Measurements from ENCODE around the gene TCF3.

The TCF3 gene

DNA sequence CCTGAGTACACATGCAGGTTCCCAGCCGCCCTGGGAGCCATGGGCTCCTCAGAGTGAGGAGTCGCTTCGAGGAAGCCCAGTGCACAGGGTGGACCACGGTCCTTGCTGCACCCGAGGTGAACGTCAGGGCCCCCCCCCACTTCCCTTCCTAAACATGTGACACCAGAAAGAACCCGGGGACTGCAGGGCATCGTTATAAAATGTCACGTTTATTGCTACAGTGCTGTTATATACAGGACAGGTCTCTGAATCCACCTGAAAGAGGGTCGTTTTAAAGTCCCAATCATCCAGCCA is 43.4 kb downstream of the TCF3 start:
- Histone ChIP-seq H2AFZ (ENCODE audit: low read length) (no peak overlapping the region), H3K36me3 (replicated peaks in 1 of 2; ENCODE audit: control insufficient read depth in 2 of 2, insufficient read depth in 2 of 2, low read length in 2 of 2) (peaks cover 39 to 51% of the 10 kb centered on the region in 2 donors), H2BK5ac (ENCODE audit: low read length) (no peak overlapping the region), H2BK120ac (ENCODE audit: low read depth, low read length) (no peak overlapping the region), H3K9ac (ENCODE audit: low read depth, low read length, poor library complexity) (no peak overlapping the region), H3K4me3 (ENCODE audit: low read length in 2 of 2) (no peak overlapping the region), H3K79me1 (ENCODE audit: low read depth, low read length) (peaks cover 15% of the 10 kb centered on the region), H3K27ac (replicated peaks; ENCODE audit: low read length) (no peak overlapping the region), H3K4me1 (ENCODE audit: control insufficient read depth in 2 of 2, insufficient read depth in 1 of 2, low read depth in 1 of 2, low read length in 2 of 2) (peaks cover 3 to 6% of the 10 kb centered on the region in 2 donors), H2AK5ac (ENCODE audit: low read depth, low read length) (no peak overlapping the region), H4K91ac (ENCODE audit: low read depth, low read length, poor library complexity) (no peak overlapping the region), H3K4ac (ENCODE audit: low read length) (no peak overlapping the region), H3K18ac (ENCODE audit: low read length) (no peak overlapping the region), H3K4me2 (ENCODE audit: insufficient read depth, low read length, poor library complexity, severe bottlenecking) (no peak overlapping the region), H4K8ac (ENCODE audit: low read depth, low read length) (no peak overlapping the region), H3K14ac (ENCODE audit: low read length) (no peak overlapping the region), H2BK15ac (ENCODE audit: low read length) (no peak overlapping the region), H3K23ac (ENCODE audit: low read depth, low read length, poor library complexity) (no peak overlapping the region), H3K27me3 (ENCODE audit: control insufficient read depth in 3 of 3, insufficient read depth in 3 of 3, low read depth in 1 of 3, low read length in 3 of 3) (no peaks in the 10 kb centered on the region), H3K9me3 (replicated peaks in 1 of 2; ENCODE audit: control insufficient read depth in 2 of 2, insufficient read depth in 1 of 2, low read depth in 1 of 2, low read length in 2 of 2) (no peaks in the 10 kb centered on the region), H2BK12ac (ENCODE audit: low read length) (no peak overlapping the region)
- WGBS, 2 donors (ENCODE audit: extremely low coverage in 2 of 2, insufficient read length in 2 of 2, insufficient replicate concordance in 1 of 2): no CpG with 5 or more reads among the region's 10 CpGs
- no peak for DNase-seq (ENCODE audit: low spot score)

DNA sequence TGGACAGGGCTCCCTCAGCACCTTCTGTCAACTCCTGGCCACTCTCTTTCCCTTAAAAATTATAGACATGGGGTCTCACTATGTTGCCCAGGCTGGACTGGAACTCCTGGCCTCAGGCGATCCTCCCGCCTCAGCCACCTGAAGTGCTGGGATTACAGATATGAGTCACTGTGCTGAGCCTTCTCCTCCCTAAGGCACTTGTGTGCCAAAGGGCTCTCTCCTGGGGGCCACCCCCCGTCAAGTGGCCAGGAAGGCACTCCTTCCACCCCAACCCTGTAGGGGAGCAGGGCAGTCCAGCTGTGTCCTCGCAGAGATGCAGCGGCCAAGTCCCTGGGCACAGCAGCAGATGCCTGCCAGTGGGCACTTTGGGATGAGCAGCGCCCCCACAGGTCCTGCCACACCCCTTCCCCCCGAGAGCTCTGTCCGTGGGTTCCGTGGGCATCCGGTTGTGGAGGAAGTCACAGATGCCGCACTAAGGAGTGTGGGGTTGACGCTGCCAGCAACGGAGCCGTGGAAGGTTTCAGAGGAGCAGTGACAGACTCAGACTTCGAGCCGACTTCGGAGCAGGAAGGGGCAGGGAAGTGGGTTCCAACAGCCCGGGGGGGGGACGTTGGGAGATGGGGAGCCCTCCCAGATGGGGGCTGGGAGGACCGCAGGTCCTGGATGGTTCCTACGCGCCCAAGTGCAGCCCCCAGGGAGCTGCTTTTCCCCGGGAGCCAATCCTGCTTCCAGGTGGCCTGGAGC is 43.9 kb downstream of the TCF3 start:
- Histone ChIP-seq H2AFZ (ENCODE audit: low read length) (no peak overlapping the region), H3K9me3 (replicated peaks in 1 of 2; ENCODE audit: control insufficient read depth in 2 of 2, insufficient read depth in 1 of 2, low read depth in 1 of 2, low read length in 2 of 2) (no peaks in the 10 kb centered on the region), H3K18ac (ENCODE audit: low read length) (no peak overlapping the region), H3K36me3 (replicated peaks in 1 of 2; ENCODE audit: control insufficient read depth in 2 of 2, insufficient read depth in 2 of 2, low read length in 2 of 2) (peaks cover 34 to 48% of the 10 kb centered on the region in 2 donors), H3K9ac (ENCODE audit: low read depth, low read length, poor library complexity) (peak overlapping the region; percentile 38), H3K23ac (ENCODE audit: low read depth, low read length, poor library complexity) (no peak overlapping the region), H3K14ac (ENCODE audit: low read length) (no peak overlapping the region), H4K8ac (ENCODE audit: low read depth, low read length) (no peak overlapping the region), H3K79me1 (ENCODE audit: low read depth, low read length) (peaks cover 11% of the 10 kb centered on the region), H3K27ac (replicated peaks; ENCODE audit: low read length) (no peak overlapping the region), H3K4ac (ENCODE audit: low read length) (no peak overlapping the region), H3K4me1 (ENCODE audit: control insufficient read depth in 2 of 2, insufficient read depth in 1 of 2, low read depth in 1 of 2, low read length in 2 of 2) (peaks cover 3 to 6% of the 10 kb centered on the region in 2 donors), H3K4me2 (ENCODE audit: insufficient read depth, low read length, poor library complexity, severe bottlenecking) (no peak overlapping the region), H2BK120ac (ENCODE audit: low read depth, low read length) (no peak overlapping the region), H4K91ac (ENCODE audit: low read depth, low read length, poor library complexity) (no peak overlapping the region), H2BK5ac (ENCODE audit: low read length) (no peak overlapping the region), H3K27me3 (ENCODE audit: control insufficient read depth in 3 of 3, insufficient read depth in 3 of 3, low read depth in 1 of 3, low read length in 3 of 3) (no peaks in the 10 kb centered on the region), H2BK15ac (ENCODE audit: low read length) (no peak overlapping the region), H2AK5ac (ENCODE audit: low read depth, low read length) (peak overlapping the region; percentile 61), H2BK12ac (ENCODE audit: low read length) (no peak overlapping the region), H3K4me3 (ENCODE audit: low read length in 2 of 2) (peak overlapping the region in 1 of 2 donors; percentile 6)
- no CpG with 5 or more reads among the region's 23 CpGs for WGBS, 2 donors (ENCODE audit: extremely low coverage in 2 of 2, insufficient read length in 2 of 2, insufficient replicate concordance in 1 of 2)
- no peak for DNase-seq (ENCODE audit: low spot score)

DNA sequence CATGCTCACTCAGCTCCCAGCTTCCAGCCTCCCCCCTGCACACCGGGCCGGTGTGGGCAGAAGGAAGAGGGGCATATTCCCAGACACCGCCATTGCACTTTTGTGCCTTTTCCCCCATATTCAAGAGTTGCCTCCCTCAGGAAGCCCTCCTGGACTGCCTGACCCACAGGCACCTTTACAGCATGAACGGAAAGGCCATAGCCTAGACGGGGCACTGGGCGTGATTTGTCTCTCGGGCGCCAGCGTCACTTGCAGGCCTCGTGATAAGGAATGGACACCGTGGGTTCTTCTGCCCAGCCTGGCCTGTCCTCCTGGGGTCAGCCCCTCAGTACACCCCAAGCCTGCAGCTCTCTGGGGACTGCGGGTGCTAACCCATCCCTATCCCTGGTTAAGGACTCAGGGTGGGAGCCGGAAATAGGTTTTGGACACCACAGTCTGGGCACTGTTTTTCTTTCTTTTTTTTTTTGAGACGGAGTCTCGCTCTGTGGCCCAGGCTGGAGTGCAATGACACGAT is 46.2 kb downstream of the TCF3 start:
- no peak overlapping the region for H4K91ac ChIP-seq (ENCODE audit: low read depth, low read length, poor library complexity)
- H2BK12ac ChIP-seq (ENCODE audit: low read length): no peak overlapping the region
- H3K4ac ChIP-seq (ENCODE audit: low read length): no peak overlapping the region
- peaks cover 9 to 10% of the 10 kb centered on the region in 2 donors for H3K4me1 ChIP-seq (ENCODE audit: control insufficient read depth in 2 of 2, insufficient read depth in 1 of 2, low read depth in 1 of 2, low read length in 2 of 2)
- no peak for DNase-seq (ENCODE audit: low spot score)
- peak overlapping the region; percentile 48 for H3K14ac ChIP-seq (ENCODE audit: low read length)
- WGBS, 2 donors (ENCODE audit: extremely low coverage in 2 of 2, insufficient read length in 2 of 2, insufficient replicate concordance in 1 of 2): no CpG with 5 or more reads among the region's 16 CpGs
- H3K18ac ChIP-seq (ENCODE audit: low read length): peak overlapping the region; percentile 69
- H3K4me2 ChIP-seq (ENCODE audit: insufficient read depth, low read length, poor library complexity, severe bottlenecking): peak overlapping the region; percentile 84
- H2AFZ ChIP-seq (ENCODE audit: low read length): peak overlapping the region; percentile 86
- H2AK5ac ChIP-seq (ENCODE audit: low read depth, low read length): peak overlapping the region; percentile 53
- no peaks in the 10 kb centered on the region for H3K27me3 ChIP-seq (ENCODE audit: control insufficient read depth in 3 of 3, insufficient read depth in 3 of 3, low read depth in 1 of 3, low read length in 3 of 3)
- H3K9me3 ChIP-seq (replicated peaks in 1 of 2; ENCODE audit: control insufficient read depth in 2 of 2, insufficient read depth in 1 of 2, low read depth in 1 of 2, low read length in 2 of 2): no peaks in the 10 kb centered on the region
- peak overlapping the region; percentile 79 for H3K27ac ChIP-seq (replicated peaks; ENCODE audit: low read length)
- peak overlapping the region; percentile 85 to 86 for H3K4me3 ChIP-seq (ENCODE audit: low read length in 2 of 2)
- H3K79me1 ChIP-seq (ENCODE audit: low read depth, low read length): peaks cover 8% of the 10 kb centered on the region
- peak overlapping the region; percentile 70 for H4K8ac ChIP-seq (ENCODE audit: low read depth, low read length)
- peak overlapping the region; percentile 82 for H3K9ac ChIP-seq (ENCODE audit: low read depth, low read length, poor library complexity)
- no peak overlapping the region for H2BK120ac ChIP-seq (ENCODE audit: low read depth, low read length)
- peaks cover 16 to 30% of the 10 kb centered on the region in 2 donors for H3K36me3 ChIP-seq (replicated peaks in 1 of 2; ENCODE audit: control insufficient read depth in 2 of 2, insufficient read depth in 2 of 2, low read length in 2 of 2)
- H2BK5ac ChIP-seq (ENCODE audit: low read length): peak overlapping the region; percentile 8
- H3K23ac ChIP-seq (ENCODE audit: low read depth, low read length, poor library complexity): peak overlapping the region; percentile 37
- peak overlapping the region; percentile 22 for H2BK15ac ChIP-seq (ENCODE audit: low read length)

DNA sequence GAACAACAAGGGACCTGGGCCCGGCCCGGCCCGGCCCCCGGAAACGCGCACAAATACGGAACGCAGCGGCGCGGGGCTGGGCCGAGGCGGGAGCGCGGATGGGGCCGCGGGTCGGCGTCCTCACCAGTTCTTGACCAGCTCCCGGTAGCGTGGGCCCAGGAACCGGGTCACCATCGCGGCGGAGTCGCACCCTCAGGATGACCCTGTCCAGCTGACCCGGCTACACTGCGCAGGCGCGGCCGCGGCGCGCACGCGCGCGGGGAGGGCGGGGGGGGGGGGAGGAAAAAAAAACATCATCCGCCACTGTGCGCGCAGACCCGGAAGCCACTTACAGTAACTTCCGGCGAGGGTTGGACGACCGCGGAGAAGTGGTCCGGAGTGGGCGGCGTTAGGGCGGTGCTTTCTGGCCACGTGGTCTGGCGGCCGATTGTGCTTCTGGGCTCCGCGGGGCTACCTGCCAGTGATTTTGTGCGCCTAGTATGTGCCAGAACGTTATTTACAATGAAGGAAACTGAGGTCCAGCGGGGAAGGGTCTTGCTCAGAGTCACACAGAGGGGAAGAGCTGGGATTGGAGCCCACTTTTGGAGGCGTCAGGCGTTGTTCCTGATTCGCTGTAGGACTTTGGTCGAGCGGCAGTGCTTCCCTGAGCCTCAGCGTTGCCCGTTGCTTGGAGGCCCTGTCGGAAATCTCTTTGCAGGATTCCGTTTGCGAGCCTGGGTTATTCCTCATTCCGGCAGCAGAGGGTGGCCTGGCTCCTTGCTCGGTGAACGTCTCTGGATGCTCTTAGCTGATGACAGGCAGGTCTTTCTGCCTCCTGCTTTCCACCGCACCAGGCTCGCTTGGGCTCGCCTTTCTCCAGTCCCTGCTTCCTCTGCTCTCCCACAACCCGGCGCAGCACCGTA is 46.9 kb downstream of the TCF3 start, which contains the start of gene UQCR11:
Gene UQCR11, minus strand, starts transcription at position 227 of the 902 bp plus-strand sequence. Its CDS starts 53 bp downstream, at position 174.
- Histone ChIP-seq H3K9me3 (replicated peaks in 1 of 2; ENCODE audit: control insufficient read depth in 2 of 2, insufficient read depth in 1 of 2, low read depth in 1 of 2, low read length in 2 of 2) (no peaks in the 10 kb centered on the region), H3K4ac (ENCODE audit: low read length) (peak within 1 kb of the TSS; percentile 37), H3K27me3 (ENCODE audit: control insufficient read depth in 3 of 3, insufficient read depth in 3 of 3, low read depth in 1 of 3, low read length in 3 of 3) (no peaks in the 10 kb centered on the region), H2BK12ac (ENCODE audit: low read length) (no peak within 1 kb of the TSS), H2BK15ac (ENCODE audit: low read length) (peak within 1 kb of the TSS; percentile 93), H3K4me1 (ENCODE audit: control insufficient read depth in 2 of 2, insufficient read depth in 1 of 2, low read depth in 1 of 2, low read length in 2 of 2) (peaks cover 9 to 10% of the 10 kb centered on the region in 2 donors), H3K27ac (replicated peaks; ENCODE audit: low read length) (peak within 1 kb of the TSS; percentile 79), H3K4me2 (ENCODE audit: insufficient read depth, low read length, poor library complexity, severe bottlenecking) (peak within 1 kb of the TSS; percentile 91), H2AK5ac (ENCODE audit: low read depth, low read length) (peak within 1 kb of the TSS; percentile 98), H4K91ac (ENCODE audit: low read depth, low read length, poor library complexity) (no peak within 1 kb of the TSS), H2AFZ (ENCODE audit: low read length) (peak within 1 kb of the TSS; percentile 86), H3K18ac (ENCODE audit: low read length) (peak within 1 kb of the TSS; percentile 98), H3K4me3 (ENCODE audit: low read length in 2 of 2) (peak within 1 kb of the TSS; percentile 85 to 98), H3K36me3 (replicated peaks in 1 of 2; ENCODE audit: control insufficient read depth in 2 of 2, insufficient read depth in 2 of 2, low read length in 2 of 2) (peaks cover 12 to 23% of the 10 kb centered on the region in 2 donors), H4K8ac (ENCODE audit: low read depth, low read length) (peak within 1 kb of the TSS; percentile 70), H3K9ac (ENCODE audit: low read depth, low read length, poor library complexity) (peak within 1 kb of the TSS; percentile 99), H2BK5ac (ENCODE audit: low read length) (peak within 1 kb of the TSS; percentile 8), H2BK120ac (ENCODE audit: low read depth, low read length) (peak within 1 kb of the TSS; percentile 35), H3K79me1 (ENCODE audit: low read depth, low read length) (peaks cover 8% of the 10 kb centered on the region), H3K23ac (ENCODE audit: low read depth, low read length, poor library complexity) (peak within 1 kb of the TSS; percentile 55), H3K14ac (ENCODE audit: low read length) (peak within 1 kb of the TSS; percentile 82)
- no CpG with 5 or more reads among the region's 79 CpGs for WGBS, 2 donors (ENCODE audit: extremely low coverage in 2 of 2, insufficient read length in 2 of 2, insufficient replicate concordance in 1 of 2)
- DNase-seq (ENCODE audit: low spot score): peak; percentile 91

All from neuronal stem cell (in vitro differentiated cells).